ENCODE data around the gene SUFU.

Gene SUFU

GRCh38 chr10:102461187-102462054, 42.4 kb upstream of the SUFU start:
- peak overlapping the region; percentile 56 for H3K9ac ChIP-seq (ENCODE audit: insufficient read length, low read depth)
- H3K27me3 ChIP-seq (ENCODE audit: insufficient read depth, insufficient read length) = no peaks in the 10 kb centered on the region
- peak overlapping the region; percentile 50 for H3K4me3 ChIP-seq (ENCODE audit: insufficient read length, low read depth)
- peaks cover 4% of the 10 kb centered on the region for H3K4me1 ChIP-seq (ENCODE audit: insufficient read depth, insufficient read length)
- H3K9me3 ChIP-seq (ENCODE audit: insufficient read depth, low read length) = no peaks in the 10 kb centered on the region
- H3K36me3 ChIP-seq (ENCODE audit: insufficient read depth, insufficient read length, low read length) = no peaks in the 10 kb centered on the region
- peak; percentile 86 for DNase-seq (ENCODE audit: low read depth, low spot score)
- TF ChIP-seq SUZ12 (IDR thresholded peaks at IDR 0.05; ENCODE audit: extremely low read depth, insufficient read depth, insufficient read length) (no peak), YY1 (IDR thresholded peaks at IDR 0.05; ENCODE audit: insufficient read depth, insufficient read length) (peak; percentile 96), ZNF274 (IDR thresholded peaks at IDR 0.05; ENCODE audit: low read depth, low read length) (no peak)

- Histone ChIP-seq H3K4me3 (ENCODE audit: insufficient read length, low read depth) (peak overlapping the region; percentile 20), H3K27me3 (ENCODE audit: insufficient read depth, insufficient read length) (no peaks in the 10 kb centered on the region), H3K4me1 (ENCODE audit: insufficient read depth, insufficient read length) (peaks cover 4% of the 10 kb centered on the region), H3K36me3 (ENCODE audit: insufficient read depth, insufficient read length, low read length) (no peaks in the 10 kb centered on the region), H3K9ac (ENCODE audit: insufficient read length, low read depth) (peak overlapping the region; percentile 5), H3K9me3 (ENCODE audit: insufficient read depth, low read length) (no peaks in the 10 kb centered on the region)
- TF ChIP-seq ZNF274 (IDR thresholded peaks at IDR 0.05; ENCODE audit: low read depth, low read length) (no peak), SUZ12 (IDR thresholded peaks at IDR 0.05; ENCODE audit: extremely low read depth, insufficient read depth, insufficient read length) (no peak), YY1 (IDR thresholded peaks at IDR 0.05; ENCODE audit: insufficient read depth, insufficient read length) (no peak)
- DNase-seq (ENCODE audit: low read depth, low spot score) = no peak
These were observed 41.2 kb upstream of the SUFU start for GRCh38 chr10:102462512-102463054.

GRCh38 chr10:102463983-102464382, 39.8 kb upstream of the SUFU start:
- H3K4me3 ChIP-seq (ENCODE audit: insufficient read length, low read depth) = peak overlapping the region; percentile 10
- no peak for DNase-seq (ENCODE audit: low read depth, low spot score)

GRCh38 chr10:102465466-102465865, 38.3 kb upstream of the SUFU start:
- Histone ChIP-seq H3K27me3 (ENCODE audit: insufficient read depth, insufficient read length) (no peaks in the 10 kb centered on the region), H3K4me1 (ENCODE audit: insufficient read depth, insufficient read length) (peaks cover 4% of the 10 kb centered on the region), H3K36me3 (ENCODE audit: insufficient read depth, insufficient read length, low read length) (no peaks in the 10 kb centered on the region), H3K4me3 (ENCODE audit: insufficient read length, low read depth) (no peak overlapping the region), H3K9ac (ENCODE audit: insufficient read length, low read depth) (no peak overlapping the region), H3K9me3 (ENCODE audit: insufficient read depth, low read length) (no peaks in the 10 kb centered on the region)
- DNase-seq (ENCODE audit: low read depth, low spot score) = no peak
- no peak for TF ChIP-seq YY1 (IDR thresholded peaks at IDR 0.05; ENCODE audit: insufficient read depth, insufficient read length)
- no peak for TF ChIP-seq ZNF274 (IDR thresholded peaks at IDR 0.05; ENCODE audit: low read depth, low read length)
- TF ChIP-seq SUZ12 (IDR thresholded peaks at IDR 0.05; ENCODE audit: extremely low read depth, insufficient read depth, insufficient read length) = no peak

More at GRCh38 chr10:102463983-102464382, 39.8 kb upstream of the SUFU start:
- no peaks in the 10 kb centered on the region for H3K27me3 ChIP-seq (ENCODE audit: insufficient read depth, insufficient read length)
- no peaks in the 10 kb centered on the region for H3K9me3 ChIP-seq (ENCODE audit: insufficient read depth, low read length)
- peak overlapping the region; percentile 50 for H3K9ac ChIP-seq (ENCODE audit: insufficient read length, low read depth)
- TF ChIP-seq ZNF274 (IDR thresholded peaks at IDR 0.05; ENCODE audit: low read depth, low read length) (no peak), YY1 (IDR thresholded peaks at IDR 0.05; ENCODE audit: insufficient read depth, insufficient read length) (no peak), SUZ12 (IDR thresholded peaks at IDR 0.05; ENCODE audit: extremely low read depth, insufficient read depth, insufficient read length) (no peak)
- H3K4me1 ChIP-seq (ENCODE audit: insufficient read depth, insufficient read length) = peaks cover 4% of the 10 kb centered on the region
- H3K36me3 ChIP-seq (ENCODE audit: insufficient read depth, insufficient read length, low read length) = no peaks in the 10 kb centered on the region

- Histone ChIP-seq H3K4me3 (ENCODE audit: insufficient read length, low read depth) (no peak overlapping the region), H3K4me1 (ENCODE audit: insufficient read depth, insufficient read length) (peaks cover 2% of the 10 kb centered on the region), H3K27me3 (ENCODE audit: insufficient read depth, insufficient read length) (no peaks in the 10 kb centered on the region), H3K9ac (ENCODE audit: insufficient read length, low read depth) (no peak overlapping the region), H3K9me3 (ENCODE audit: insufficient read depth, low read length) (no peaks in the 10 kb centered on the region), H3K36me3 (ENCODE audit: insufficient read depth, insufficient read length, low read length) (no peaks in the 10 kb centered on the region)
- TF ChIP-seq YY1 (IDR thresholded peaks at IDR 0.05; ENCODE audit: insufficient read depth, insufficient read length) = no peak
- TF ChIP-seq ZNF274 (IDR thresholded peaks at IDR 0.05; ENCODE audit: low read depth, low read length) = no peak
- TF ChIP-seq SUZ12 (IDR thresholded peaks at IDR 0.05; ENCODE audit: extremely low read depth, insufficient read depth, insufficient read length) = no peak
- no peak for DNase-seq (ENCODE audit: low read depth, low spot score)
These were observed 36.5 kb upstream of the SUFU start for GRCh38 chr10:102467318-102467717.

- Histone ChIP-seq H3K36me3 (ENCODE audit: insufficient read depth, insufficient read length, low read length) (no peaks in the 10 kb centered on the region), H3K9me3 (ENCODE audit: insufficient read depth, low read length) (no peaks in the 10 kb centered on the region), H3K9ac (ENCODE audit: insufficient read length, low read depth) (no peak overlapping the region), H3K27me3 (ENCODE audit: insufficient read depth, insufficient read length) (no peaks in the 10 kb centered on the region), H3K4me1 (ENCODE audit: insufficient read depth, insufficient read length) (peaks cover 2% of the 10 kb centered on the region), H3K4me3 (ENCODE audit: insufficient read length, low read depth) (no peak overlapping the region)
- no peak for DNase-seq (ENCODE audit: low read depth, low spot score)
- TF ChIP-seq YY1 (IDR thresholded peaks at IDR 0.05; ENCODE audit: insufficient read depth, insufficient read length) (no peak), SUZ12 (IDR thresholded peaks at IDR 0.05; ENCODE audit: extremely low read depth, insufficient read depth, insufficient read length) (no peak), ZNF274 (IDR thresholded peaks at IDR 0.05; ENCODE audit: low read depth, low read length) (no peak)
These were observed 35.8 kb upstream of the SUFU start for GRCh38 chr10:102467971-102468438.

GRCh38 chr10:102468683-102469082, 35.1 kb upstream of the SUFU start:
- Histone ChIP-seq H3K27me3 (ENCODE audit: insufficient read depth, insufficient read length) (no peaks in the 10 kb centered on the region), H3K9ac (ENCODE audit: insufficient read length, low read depth) (no peak overlapping the region), H3K9me3 (ENCODE audit: insufficient read depth, low read length) (no peaks in the 10 kb centered on the region), H3K36me3 (ENCODE audit: insufficient read depth, insufficient read length, low read length) (no peaks in the 10 kb centered on the region), H3K4me1 (ENCODE audit: insufficient read depth, insufficient read length) (peaks cover 2% of the 10 kb centered on the region), H3K4me3 (ENCODE audit: insufficient read length, low read depth) (no peak overlapping the region)
- no peak for DNase-seq (ENCODE audit: low read depth, low spot score)
- no peak for TF ChIP-seq ZNF274 (IDR thresholded peaks at IDR 0.05; ENCODE audit: low read depth, low read length)
- TF ChIP-seq SUZ12 (IDR thresholded peaks at IDR 0.05; ENCODE audit: extremely low read depth, insufficient read depth, insufficient read length) = no peak
- TF ChIP-seq YY1 (IDR thresholded peaks at IDR 0.05; ENCODE audit: insufficient read depth, insufficient read length) = no peak
